ENCODE results near the gene BBS4. TPM values are rescaled to one million over a fixed set of nuclear protein-coding genes. Genes with fewer than 3 reads are reported as not detected.

BBS4 gene
- total RNA-seq, 1 experiment from 2014 or later, result 10.8 TPM

DNA sequence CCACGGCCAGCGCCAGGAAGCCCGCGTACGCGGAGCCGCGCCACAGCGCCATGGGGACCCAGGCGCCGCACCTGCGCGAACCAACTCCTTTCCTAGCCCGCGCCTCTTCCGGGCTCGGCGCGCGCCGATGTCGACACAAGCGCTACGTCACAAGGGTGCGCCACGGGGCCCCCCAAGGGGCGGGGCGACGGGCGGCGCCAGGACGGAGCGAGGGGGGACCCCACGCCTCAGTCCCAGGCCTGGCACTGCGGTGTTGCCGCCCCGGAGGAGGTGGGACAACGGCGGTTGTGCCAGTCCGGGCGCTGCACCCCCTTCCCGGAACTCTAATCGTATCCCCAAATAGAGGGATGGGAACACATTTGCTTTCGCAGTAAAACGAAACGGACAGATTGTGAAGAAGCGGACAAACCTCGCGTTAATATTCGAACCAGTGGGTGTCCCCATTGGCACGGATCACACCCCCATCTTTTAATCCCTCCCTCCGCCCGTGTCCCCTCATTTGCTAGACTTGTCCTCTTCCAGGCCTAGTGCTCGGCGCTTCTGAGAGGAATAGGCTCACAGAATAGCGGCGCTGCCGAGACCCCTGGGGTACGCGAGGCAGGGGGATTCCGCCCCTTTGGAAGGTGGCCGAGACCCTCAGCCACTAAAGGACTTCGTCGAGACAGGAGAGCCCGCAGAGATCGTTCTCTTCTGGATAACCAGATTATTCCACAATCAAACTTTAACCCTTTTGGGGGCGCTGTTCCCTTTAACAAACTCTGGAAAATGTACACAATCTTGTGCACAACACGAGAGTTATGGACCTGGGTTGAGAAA is 97.8 kb downstream of the BBS4 start, which contains the start of gene ADPGK:
Gene ADPGK, minus strand, starts transcription at position 119 of the 816 bp plus-strand sequence. Its CDS starts 67 bp downstream, at position 52.
- ChIA-PET CTCF (no interaction called here), POLR2A (ENCODE audit: unreplicated experiment) (no interaction called here)
- Histone ChIP-seq H4K20me1 (ENCODE audit: insufficient read depth) (no peaks in the 10 kb centered on the region), H3F3A (ENCODE audit: insufficient read depth, low read depth) (no peaks in the 10 kb centered on the region), H3K4me1 (replicated peaks; ENCODE audit: insufficient read depth) (peaks cover 21% of the 10 kb centered on the region), H3K9me2 (ENCODE audit: insufficient read depth) (no peaks in the 10 kb centered on the region), H3K79me2 (ENCODE audit: low read depth) (peaks cover 37% of the 10 kb centered on the region), H3K4me2 (peak within 1 kb of the TSS; percentile 99), H2AFZ (peak within 1 kb of the TSS; percentile 95), H3K4me3 (peak within 1 kb of the TSS; percentile 64), H3K27me3 (ENCODE audit: insufficient read depth, low read depth) (peaks cover 10% of the 10 kb centered on the region; the same call in 1 of the 2 replicates), H3K27ac (peak within 1 kb of the TSS; percentile 55), H3K9me3 (ENCODE audit: insufficient read depth, low read depth) (no peaks in the 10 kb centered on the region), H3K36me3 (ENCODE audit: low read depth) (0 out of 2 replicates have a peak, but pooled peaks cover 3% of the 10 kb centered on the region)
- TF ChIP-seq CTCF (conservative IDR thresholded peaks at IDR 0.05) (peak; percentile 81), EZH2 (IDR thresholded peaks at IDR 0.05; ENCODE audit: low read depth) (no peak)
- TSS peak; percentile 83 for BruUV-seq (replicated peaks)
- intact Hi-C loops (cut with micrococcal nuclease; ENCODE audit: unreplicated experiment), result loop anchor here (1.0 to 10.0 kb wide), 5 partner anchors 179 to 848 kb away; partner anchors contain the start of genes ARIH1 and NPTN
- peak; percentile 75 to 94 for DNase-seq

- peaks cover 21% of the 10 kb centered on the region for H3K4me1 ChIP-seq (replicated peaks; ENCODE audit: insufficient read depth)
- no peaks in the 10 kb centered on the region for H3K9me3 ChIP-seq (ENCODE audit: insufficient read depth, low read depth)
- POLR2A ChIA-PET (ENCODE audit: unreplicated experiment), result no interaction called here
- no peaks in the 10 kb centered on the region for H3F3A ChIP-seq (ENCODE audit: insufficient read depth, low read depth)
- 0 out of 2 replicates have a peak, but pooled peaks cover 3% of the 10 kb centered on the region for H3K36me3 ChIP-seq (ENCODE audit: low read depth)
- intact Hi-C loops (cut with micrococcal nuclease; ENCODE audit: unreplicated experiment), result loop anchor here (1.0 to 10.0 kb wide), 5 partner anchors 180 to 848 kb away; partner anchors contain the start of genes ARIH1 and NPTN
- no peak for DNase-seq
- peak overlapping the region; percentile 99 for H3K4me2 ChIP-seq
- H3K79me2 ChIP-seq (ENCODE audit: low read depth), result peaks cover 36% of the 10 kb centered on the region
- H3K4me3 ChIP-seq, result peak overlapping the region; percentile 64
- no peaks in the 10 kb centered on the region for H3K9me2 ChIP-seq (ENCODE audit: insufficient read depth)
- no TSS peak for BruUV-seq (replicated peaks)
- TF ChIP-seq EZH2 (IDR thresholded peaks at IDR 0.05; ENCODE audit: low read depth) (no peak), CTCF (conservative IDR thresholded peaks at IDR 0.05) (peak; percentile 46; the same call in 1 of the 2 replicates)
- H2AFZ ChIP-seq, result peak overlapping the region; percentile 95
- peaks cover 12% of the 10 kb centered on the region; the same call in 1 of the 2 replicates for H3K27me3 ChIP-seq (ENCODE audit: insufficient read depth, low read depth)
- H3K27ac ChIP-seq, result no peak overlapping the region
- CTCF ChIA-PET, result no interaction called here
- no peaks in the 10 kb centered on the region for H4K20me1 ChIP-seq (ENCODE audit: insufficient read depth)
These were observed 98.5 kb downstream of the BBS4 start for GRCh38 chr15:72784456-72784876.

GRCh38 chr15:72785432-72785831 is 99.4 kb downstream of the BBS4 start:
- ChIA-PET POLR2A (ENCODE audit: unreplicated experiment) (no interaction called here), CTCF (no interaction called here)
- 0 out of 2 replicates have a peak, but pooled peaks cover 2% of the 10 kb centered on the region for H3K36me3 ChIP-seq (ENCODE audit: low read depth)
- H2AFZ ChIP-seq, result no peak overlapping the region
- peaks cover 21% of the 10 kb centered on the region for H3K4me1 ChIP-seq (replicated peaks; ENCODE audit: insufficient read depth)
- no peak overlapping the region for H3K27ac ChIP-seq
- H3K4me2 ChIP-seq, result no peak overlapping the region
- no peaks in the 10 kb centered on the region for H3F3A ChIP-seq (ENCODE audit: insufficient read depth, low read depth)
- TF ChIP-seq EZH2 (IDR thresholded peaks at IDR 0.05; ENCODE audit: low read depth) (no peak), CTCF (conservative IDR thresholded peaks at IDR 0.05) (no peak)
- no peaks in the 10 kb centered on the region for H3K9me2 ChIP-seq (ENCODE audit: insufficient read depth)
- intact Hi-C loops (cut with micrococcal nuclease; ENCODE audit: unreplicated experiment), result loop anchor here (10.0 kb wide), 3 partner anchors 181 to 459 kb away; partner anchors contain the start of gene ARIH1
- H3K79me2 ChIP-seq (ENCODE audit: low read depth), result peaks cover 29% of the 10 kb centered on the region
- H4K20me1 ChIP-seq (ENCODE audit: insufficient read depth), result no peaks in the 10 kb centered on the region
- no TSS peak for BruUV-seq (replicated peaks)
- DNase-seq, result no peak
- H3K27me3 ChIP-seq (ENCODE audit: insufficient read depth, low read depth), result peaks cover 16% of the 10 kb centered on the region; the same call in 1 of the 2 replicates
- no peaks in the 10 kb centered on the region for H3K9me3 ChIP-seq (ENCODE audit: insufficient read depth, low read depth)
- H3K4me3 ChIP-seq, result no peak overlapping the region

Measured in PC-9 (cell line).